ENCODE measurements around the gene ASTN2. TPM values are rescaled to one million over a fixed set of nuclear protein-coding genes. Genes with fewer than 3 reads are reported as not detected.

ASTN2 gene
- total and polyA plus RNA-seq, 12 donors, result 1.9 to 11.1 (median 4.0) TPM

DNA sequence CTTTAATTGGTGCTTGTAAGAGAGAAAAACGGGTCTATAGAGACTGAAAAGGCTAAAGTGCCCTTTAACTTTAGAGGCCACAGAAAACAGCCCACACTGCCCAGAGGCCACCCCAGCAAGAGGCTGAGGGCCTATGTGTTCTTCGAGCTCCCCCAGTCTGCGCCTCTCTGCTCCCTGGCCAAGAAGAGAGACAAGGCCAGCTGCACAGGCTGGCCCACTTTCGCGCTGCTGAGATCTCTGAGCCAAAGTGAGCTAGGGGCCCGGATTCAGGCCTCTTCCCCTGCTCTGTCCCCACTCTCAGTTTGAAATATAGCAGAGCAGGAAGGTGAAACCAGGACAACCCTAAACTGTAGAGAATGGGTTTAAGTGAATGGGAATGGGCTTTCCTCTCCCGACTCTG is 859.7 kb downstream of the ASTN2 start:
- Histone ChIP-seq H3K4me3 (no peak overlapping the region), H3K4me1 (peaks cover 0 to 32% (median 16%) of the 10 kb centered on the region in 9 donors), H3K9me3 (no peaks in the 10 kb centered on the region), H3K27ac (peak overlapping the region in 5 of 10 donors; percentile 9 to 62 (median 53)), H3K36me3 (no peaks in the 10 kb centered on the region), H3K27me3 (no peaks in the 10 kb centered on the region)
- 48% methylated on average over 7 of the region's 7 CpGs for WGBS, 2 donors
- TF ChIP-seq, protein P1, sequence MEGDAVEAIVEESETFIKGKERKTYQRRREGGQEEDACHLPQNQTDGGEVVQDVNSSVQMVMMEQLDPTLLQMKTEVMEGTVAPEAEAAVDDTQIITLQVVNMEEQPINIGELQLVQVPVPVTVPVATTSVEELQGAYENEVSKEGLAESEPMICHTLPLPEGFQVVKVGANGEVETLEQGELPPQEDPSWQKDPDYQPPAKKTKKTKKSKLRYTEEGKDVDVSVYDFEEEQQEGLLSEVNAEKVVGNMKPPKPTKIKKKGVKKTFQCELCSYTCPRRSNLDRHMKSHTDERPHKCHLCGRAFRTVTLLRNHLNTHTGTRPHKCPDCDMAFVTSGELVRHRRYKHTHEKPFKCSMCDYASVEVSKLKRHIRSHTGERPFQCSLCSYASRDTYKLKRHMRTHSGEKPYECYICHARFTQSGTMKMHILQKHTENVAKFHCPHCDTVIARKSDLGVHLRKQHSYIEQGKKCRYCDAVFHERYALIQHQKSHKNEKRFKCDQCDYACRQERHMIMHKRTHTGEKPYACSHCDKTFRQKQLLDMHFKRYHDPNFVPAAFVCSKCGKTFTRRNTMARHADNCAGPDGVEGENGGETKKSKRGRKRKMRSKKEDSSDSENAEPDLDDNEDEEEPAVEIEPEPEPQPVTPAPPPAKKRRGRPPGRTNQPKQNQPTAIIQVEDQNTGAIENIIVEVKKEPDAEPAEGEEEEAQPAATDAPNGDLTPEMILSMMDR (IDR thresholded peaks at IDR 0.05), result no peak
- intact Hi-C loops (cut with DNase I), result no loop called here
- peak; percentile 27 to 43 for DNase-seq
- peak; percentile 64 to 86 (median 81) for ATAC-seq

DNA sequence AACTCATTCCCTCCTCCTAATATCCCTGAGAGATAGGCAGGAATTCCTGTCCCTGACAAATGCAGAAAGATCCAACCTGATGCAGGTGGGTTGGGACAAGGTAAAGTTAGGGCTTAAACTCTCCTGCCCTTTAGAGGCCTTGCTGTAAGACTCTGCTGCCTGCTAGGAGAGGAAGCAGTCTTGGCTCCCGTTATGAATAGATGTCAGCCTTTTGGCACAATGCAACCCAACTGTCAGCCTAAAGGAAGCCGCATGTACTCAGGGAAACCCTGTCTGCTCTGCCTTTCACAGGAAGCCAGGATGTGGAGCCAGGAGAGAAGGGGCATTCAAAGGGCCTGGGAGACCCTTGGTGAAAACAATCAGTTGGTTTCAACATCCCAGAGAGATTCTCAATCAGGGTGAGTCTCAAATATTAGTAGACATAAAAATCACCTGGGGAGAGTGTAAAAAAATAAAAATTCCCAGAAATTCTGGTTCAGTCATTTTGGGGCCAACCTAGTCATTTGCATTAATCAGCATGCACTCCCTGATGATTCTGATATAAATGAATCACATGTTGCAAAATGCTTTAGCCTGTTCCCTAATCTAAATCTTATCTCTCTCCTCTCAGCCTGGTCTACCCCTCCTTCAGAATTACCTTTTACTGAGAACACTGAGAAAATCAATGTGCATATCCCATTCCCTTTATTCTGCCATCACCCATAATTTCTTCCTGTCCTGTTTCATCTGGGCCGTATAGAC is 864.0 kb downstream of the ASTN2 start:
- no peaks in the 10 kb centered on the region for H3K36me3 ChIP-seq
- intact Hi-C loops (cut with DNase I), result no loop called here
- peaks cover 0 to 40% (median 30%) of the 10 kb centered on the region in 9 donors for H3K4me1 ChIP-seq
- H3K27me3 ChIP-seq, result no peaks in the 10 kb centered on the region
- DNase-seq (no peak), ATAC-seq (peak in 7 of 8 donors; percentile 49 to 76 (median 65))
- no peak overlapping the region for H3K4me3 ChIP-seq
- peak overlapping the region in 7 of 10 donors; percentile 13 to 77 (median 38) for H3K27ac ChIP-seq
- 14 to 27% methylated on average over 3 of the region's 3 CpGs for WGBS, 2 donors
- TF ChIP-seq, protein P1 (IDR thresholded peaks at IDR 0.05), result no peak
- H3K9me3 ChIP-seq, result no peaks in the 10 kb centered on the region

DNA sequence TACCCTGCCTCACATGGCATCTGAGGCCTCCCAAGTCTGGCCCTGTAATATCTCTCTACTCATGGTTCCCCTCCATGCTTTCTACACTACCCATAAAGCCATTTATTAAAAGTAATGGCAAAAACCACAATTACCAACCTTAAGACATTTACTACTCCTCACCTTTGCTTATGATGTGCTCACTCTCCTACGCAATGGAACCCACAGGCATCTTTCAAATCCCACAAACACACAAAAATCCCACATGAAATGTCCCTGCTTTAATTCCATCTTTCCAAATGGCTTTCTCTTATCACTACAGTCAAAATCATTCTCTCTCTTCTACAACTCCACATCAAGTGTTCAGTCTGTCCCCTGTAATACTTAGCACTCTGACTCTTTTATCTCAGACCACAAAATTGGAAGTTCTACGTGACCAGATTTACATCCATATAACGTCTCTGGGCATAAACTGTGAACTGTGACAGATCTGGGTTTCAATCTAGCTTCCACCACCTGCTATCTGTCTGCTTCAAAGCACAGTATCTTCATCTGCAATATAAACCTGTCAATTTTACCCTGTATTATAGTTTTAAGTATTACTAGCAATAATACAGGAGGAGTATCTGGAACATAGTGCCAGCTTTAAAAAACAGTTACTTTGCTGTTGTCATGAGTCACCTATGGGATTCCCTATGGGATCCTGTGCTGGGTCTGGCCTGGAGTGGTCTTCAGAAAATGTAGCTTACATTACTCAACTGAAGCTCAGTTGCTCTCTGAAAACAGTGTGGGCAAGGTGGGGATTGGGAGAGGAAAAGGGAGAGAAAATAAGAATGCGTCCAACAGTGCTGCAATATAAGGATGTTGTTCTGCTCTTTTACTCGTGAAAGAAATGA is 864.8 kb downstream of the ASTN2 start:
- H3K36me3 ChIP-seq, result no peaks in the 10 kb centered on the region
- ATAC-seq, result no peak
- no peak for DNase-seq
- TF ChIP-seq, protein P1 (IDR thresholded peaks at IDR 0.05), result no peak
- H3K9me3 ChIP-seq, result no peaks in the 10 kb centered on the region
- no peak overlapping the region for H3K4me3 ChIP-seq
- intact Hi-C loops (cut with DNase I), result loop anchor here in 1 of 10 donors (10.0 kb wide), 1 partner anchor 55 kb away; no protein-coding TSS in a partner anchor
- H3K27ac ChIP-seq, result peak overlapping the region in 8 of 10 donors; percentile 13 to 77 (median 31)
- no peaks in the 10 kb centered on the region for H3K27me3 ChIP-seq
- 45 to 77% methylated on average over 5 of the region's 5 CpGs for WGBS, 2 donors
- peaks cover 0 to 32% (median 28%) of the 10 kb centered on the region in 9 donors for H3K4me1 ChIP-seq

DNA sequence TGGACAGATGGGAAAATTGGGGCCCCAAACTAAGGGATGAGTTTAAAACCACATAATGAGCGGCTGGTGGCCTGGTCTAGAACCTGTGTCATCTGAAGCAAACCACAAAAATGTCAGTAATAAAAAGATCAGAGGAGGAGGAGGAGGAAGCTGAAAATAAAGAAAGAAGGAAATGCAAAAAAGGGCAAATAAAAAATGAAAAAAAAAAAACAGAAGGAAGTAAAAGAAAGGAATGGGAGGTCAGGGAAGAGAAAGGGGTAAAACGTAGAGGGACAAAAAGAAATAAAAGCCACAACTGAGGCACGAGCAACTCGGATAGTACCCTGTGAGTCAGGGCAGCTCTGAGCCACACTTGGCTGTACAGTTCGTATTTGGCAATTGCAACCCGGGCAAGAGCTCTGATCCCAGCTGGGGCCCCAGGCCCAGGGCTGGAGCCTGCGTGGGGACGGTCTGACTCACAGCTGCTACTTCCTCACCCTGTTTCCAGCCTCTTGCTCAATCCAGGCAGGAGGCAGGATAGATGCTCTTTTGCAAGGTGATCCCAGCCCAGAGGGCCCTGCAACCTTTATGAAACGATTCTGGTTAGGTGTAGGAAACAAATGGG is 865.7 kb downstream of the ASTN2 start:
- ATAC-seq (peak; percentile 76 to 97 (median 93)), DNase-seq (peak; percentile 49 to 73)
- H3K27me3 ChIP-seq, result no peaks in the 10 kb centered on the region
- H3K27ac ChIP-seq, result peak overlapping the region in 6 of 10 donors; percentile 14 to 77 (median 46)
- TF ChIP-seq, protein P1 (IDR thresholded peaks at IDR 0.05), result no peak
- WGBS, 2 donors, result 57 to 71% methylated on average over 9 of the region's 9 CpGs
- intact Hi-C loops (cut with DNase I), result loop anchor here in 1 of 10 donors (10.0 kb wide), 1 partner anchor 56 kb away; no protein-coding TSS in a partner anchor
- H3K4me3 ChIP-seq, result no peak overlapping the region
- H3K4me1 ChIP-seq, result peaks cover 0 to 33% (median 23%) of the 10 kb centered on the region in 9 donors
- H3K9me3 ChIP-seq, result no peaks in the 10 kb centered on the region
- no peaks in the 10 kb centered on the region for H3K36me3 ChIP-seq
